ENCODE data around the gene FTHL17.

FTHL17 gene
- 0 reads per million in 2 donors for total RNA-seq

DNA sequence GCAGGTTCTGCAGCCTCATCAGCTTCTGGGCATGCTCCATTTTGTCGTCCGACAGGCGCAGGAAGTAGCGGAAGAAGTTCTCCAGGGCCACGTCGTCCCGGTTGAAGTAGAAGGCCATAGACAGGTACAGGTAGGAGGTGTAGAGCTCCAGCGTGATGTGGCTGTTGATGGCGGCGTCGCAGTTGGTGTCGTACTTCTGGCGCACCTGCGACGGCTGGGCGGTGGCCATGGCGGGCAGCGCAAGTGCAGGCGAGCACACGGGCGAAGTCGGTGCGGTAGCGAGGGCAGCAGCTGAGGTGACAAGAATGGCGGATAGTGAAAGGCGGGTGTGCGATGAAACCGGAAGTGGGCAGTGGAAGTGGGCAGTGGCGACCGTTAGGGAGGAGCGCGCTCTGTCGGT, at the start of gene FTHL17:
Gene FTHL17, minus strand, starts transcription at position 317 of the 400 bp plus-strand sequence. Its CDS starts 88 bp downstream, at position 229.
- DNase-seq, result no peak

DNA sequence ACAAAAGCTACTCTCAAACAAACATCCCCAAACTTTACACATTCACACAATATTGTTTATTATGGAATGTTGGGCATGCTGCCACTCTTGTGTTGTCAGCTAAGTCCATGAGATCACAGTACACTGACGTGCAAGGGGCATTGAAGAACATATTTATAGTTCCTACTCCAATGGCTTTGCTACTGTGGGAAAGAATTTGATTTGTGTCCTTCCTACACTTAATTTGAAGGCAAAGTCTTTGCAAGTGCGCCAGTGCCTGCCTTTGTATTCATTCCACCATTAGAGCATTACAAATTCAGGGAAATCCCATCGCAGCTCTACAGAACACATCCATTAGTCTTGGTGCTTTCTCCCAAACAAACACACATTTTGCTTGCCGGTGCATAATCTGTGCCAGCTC, 45.4 kb upstream of the FTHL17 start:
- DNase-seq, result no peak

DNA sequence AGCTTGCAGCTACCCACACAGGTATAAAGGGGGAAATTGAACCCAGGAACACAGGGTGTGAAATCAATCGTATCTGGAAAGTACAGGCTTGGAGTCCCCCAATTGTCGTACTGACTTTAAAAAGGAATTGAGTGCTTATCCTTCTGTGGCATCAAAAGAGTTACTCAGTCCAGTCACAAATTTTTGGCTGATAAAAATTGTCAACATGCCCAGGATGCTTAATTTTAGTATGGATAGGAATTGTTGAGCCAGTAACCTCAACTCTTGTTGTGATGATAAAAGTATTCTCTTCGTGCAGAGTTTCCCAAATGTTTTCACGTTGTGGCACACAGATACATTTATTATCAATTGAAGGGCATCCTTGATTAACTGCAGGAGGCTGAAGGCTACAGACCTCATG, 43.6 kb upstream of the FTHL17 start:
- no peak for DNase-seq

DNA sequence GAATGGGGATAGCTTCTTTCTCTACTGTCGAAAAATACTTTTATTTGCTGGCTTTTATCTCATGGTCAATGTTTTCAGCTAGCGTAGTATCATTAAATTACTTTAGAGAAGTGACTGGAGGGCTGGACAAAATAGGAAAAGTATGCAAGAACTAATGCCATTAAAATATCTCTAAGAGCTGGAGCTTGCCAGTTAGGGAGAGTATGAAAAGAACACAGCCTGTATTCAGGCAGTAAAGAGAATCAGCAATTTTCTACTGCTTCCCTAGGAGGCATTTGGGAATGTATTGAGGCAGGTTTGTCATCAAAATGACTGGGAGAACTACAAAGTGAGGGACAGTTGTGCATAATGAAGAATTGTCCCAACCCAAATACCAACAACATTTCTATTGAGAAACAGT, 43.0 kb upstream of the FTHL17 start:
- DNase-seq, result no peak

DNA sequence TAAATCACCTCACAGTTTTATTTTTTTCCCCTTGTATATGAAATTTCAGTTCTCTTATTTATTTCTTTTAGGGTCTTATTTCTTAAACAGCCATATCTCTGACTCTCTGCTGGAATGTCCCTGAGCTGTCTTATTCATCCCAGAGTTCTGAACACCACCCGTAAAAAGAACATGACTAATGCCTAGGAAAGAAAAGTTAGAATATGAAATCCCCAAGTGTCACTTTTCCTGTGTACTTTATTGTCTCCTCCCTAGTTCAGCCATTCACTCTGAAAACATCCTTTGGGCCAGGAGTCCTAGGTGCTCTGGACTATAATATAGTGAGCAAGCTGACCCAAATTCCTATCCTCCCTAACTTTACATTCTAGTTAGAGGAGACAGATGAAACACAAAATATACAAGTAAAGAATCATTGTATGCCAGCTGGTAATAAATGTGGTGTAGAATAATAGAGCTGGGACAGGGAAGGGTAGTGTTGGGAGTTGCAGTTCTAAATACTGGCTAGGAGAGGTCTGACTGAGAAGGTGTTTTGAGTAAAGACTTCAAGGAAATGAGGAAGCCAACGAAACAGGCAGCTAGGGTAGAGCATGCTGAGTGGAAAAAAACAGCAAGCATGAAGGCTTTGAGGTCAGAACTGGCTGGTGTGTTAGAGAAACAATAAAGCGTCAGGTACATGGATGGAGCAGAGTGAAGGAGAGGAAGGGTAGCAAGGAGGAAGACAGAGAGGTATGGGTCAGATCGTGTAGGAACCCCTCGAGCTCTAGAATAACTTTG, 40.6 kb upstream of the FTHL17 start:
- no peak for DNase-seq

DNA sequence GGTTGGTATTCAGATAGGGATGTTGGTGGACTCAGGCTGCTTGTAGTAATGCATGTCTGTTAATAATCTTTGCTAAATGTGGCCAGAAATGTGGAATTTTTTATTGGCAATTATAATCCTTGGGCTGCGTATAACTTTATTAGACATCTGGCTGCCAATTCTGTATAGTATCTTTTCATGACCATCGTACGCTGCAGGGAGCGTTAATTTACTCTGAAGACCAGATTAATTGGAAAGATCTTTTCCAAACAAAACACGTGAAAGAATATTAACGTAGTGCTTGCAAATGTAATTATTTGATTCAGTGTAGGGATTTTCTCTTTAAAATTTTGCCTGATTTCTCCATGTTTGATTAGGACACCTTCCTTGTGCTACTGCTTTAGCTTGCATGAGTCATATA, 38.8 kb upstream of the FTHL17 start:
- no peak for DNase-seq

DNA sequence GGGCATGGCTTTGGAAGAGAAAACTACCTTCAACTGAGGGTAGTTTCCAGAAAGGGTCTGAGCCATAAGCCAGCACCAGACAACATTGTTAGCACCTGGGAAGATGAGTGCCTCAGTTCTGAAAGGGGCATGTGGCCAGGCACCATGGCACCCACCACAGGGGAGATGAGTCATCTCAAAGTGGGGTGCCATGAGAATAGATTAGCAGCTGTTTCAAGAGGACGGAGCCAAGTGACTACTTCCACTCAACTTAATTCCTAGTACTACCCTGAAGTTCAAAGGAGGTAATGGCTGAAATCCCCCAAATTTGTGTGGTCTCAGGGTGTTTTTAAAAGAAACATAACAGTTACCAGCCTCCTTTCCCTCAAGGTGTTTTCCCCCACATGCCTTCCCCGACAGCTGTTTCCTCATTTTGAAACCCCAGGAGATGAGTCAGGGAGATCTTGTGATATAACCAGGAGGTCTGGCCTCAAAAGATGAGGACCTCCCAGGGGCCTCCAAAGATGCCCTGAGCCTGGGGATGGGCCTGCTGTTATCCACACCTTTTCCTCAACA, 27.8 kb upstream of the FTHL17 start:
- no peak for DNase-seq

DNA sequence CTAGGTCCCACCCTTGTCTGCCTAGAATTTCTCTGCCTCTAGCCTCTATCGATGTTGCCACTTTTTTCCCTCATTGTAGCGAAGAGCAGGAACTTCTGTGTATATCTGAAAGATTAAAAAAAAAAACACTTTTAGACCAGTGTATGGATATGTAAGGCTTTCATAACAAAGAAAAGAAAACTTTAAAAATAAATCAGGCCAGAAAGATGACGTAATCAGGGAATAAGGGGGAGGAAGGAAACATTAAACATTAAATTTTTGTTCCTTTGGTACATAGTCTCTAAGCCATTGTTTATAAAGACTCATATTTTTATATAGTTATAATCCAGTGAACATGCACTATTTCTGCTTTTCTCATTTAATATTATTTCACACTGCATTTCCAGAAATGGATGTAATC, 26.2 kb upstream of the FTHL17 start:
- DNase-seq, result no peak

DNA sequence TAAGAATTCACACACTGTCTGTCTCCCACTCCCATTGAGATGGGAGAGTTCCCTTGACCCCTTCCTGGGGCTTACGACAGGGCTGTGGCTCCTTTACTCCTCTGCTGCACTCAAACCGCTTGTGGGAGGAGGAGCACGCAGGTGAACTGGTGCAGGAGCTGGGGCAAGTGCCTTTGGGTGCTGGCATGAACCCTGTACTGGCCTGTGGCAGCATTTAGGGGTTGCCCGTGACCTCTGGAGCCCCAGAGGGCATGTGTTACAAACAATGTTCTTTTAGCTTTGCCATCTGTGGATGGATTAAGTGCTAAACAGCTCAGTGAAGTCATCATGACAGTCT, 21.8 kb upstream of the FTHL17 start:
- no peak for DNase-seq

DNA sequence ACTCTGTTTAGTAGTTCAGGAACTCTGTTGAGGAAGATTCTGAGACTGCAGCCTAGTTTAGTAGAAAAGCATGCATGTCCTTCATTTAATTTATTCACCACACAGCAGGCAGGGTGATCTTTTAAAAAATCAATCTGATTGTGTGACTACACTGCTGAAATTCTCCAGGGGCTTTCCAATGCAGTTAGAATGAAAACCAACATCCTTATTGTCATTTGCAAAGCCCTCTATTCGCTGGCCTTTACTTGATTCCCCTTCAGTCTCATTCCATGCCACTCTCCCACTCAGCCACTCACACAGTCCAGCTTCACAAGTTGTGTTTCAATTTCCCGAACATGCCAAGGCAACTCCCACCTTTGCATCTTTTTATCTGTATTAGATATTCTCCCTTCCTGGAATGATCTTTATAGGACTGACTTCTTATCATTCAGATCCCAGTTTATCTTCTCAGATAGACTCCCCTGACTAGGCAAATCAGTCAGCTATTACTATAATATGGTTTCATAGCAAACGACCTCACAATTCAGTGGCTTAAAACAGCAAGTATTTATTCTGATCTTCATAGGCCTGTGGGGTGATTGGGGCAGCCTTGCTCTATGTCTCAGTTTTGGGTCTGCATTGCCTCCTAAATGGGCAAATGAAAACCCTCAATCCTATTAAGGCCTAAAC, 21.3 kb upstream of the FTHL17 start:
- no peak for DNase-seq

DNA sequence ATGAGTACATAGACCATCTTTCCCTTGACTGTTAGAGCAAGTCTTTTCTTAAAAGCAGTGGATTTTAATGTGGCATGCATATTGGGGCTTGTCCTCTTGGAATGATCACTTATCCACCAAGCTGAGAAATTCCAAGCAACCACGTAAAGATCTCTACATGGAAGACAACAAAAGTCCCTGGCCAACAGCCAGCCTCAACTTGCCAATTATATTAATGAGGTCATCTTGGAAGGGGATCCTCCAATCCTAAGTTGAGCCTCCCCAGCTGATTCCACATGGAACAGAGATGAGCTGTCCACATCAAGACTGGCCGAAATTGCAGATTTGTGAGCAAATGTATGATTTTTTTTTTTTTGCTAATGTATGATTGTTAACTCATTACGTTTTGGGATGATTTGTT, 20.6 kb upstream of the FTHL17 start:
- DNase-seq, result no peak

DNA sequence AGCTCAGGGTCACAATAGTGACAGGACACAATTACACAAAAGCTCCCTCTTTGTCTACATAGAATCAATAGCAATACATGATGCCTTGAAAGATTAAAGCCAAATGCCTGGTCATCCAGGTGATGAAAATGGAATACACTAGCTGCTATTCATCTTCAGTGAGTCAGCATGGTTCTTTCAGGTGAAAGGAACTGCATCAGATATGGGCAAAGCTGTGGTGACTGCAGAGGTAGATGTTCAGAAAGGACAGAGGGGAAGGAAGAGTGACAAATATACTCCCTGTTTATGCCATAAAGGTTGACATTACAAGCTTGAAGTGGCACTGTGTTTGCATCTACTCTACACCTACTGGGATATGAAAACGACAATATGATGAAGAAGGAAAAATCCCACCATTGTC, 20.0 kb upstream of the FTHL17 start:
- no peak for DNase-seq

DNA sequence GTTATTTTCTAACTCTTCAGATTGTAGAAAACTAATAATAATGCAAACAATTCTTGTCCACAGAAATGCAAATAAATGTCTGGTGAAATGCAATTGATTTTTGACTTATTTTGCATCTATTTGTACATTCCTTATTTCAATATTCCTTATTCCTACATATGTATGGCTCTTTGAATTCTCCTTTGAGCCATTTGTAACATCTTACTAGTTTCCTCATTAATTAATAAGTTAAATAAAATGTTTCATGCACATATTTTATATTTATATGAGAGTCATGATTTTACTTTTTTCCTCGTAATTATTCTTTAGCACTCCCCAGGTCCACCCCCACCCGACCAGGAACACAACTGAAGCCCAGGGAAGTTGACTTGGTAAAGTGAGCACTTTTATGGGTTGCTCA, 2.7 kb upstream of the FTHL17 start:
- no peak for DNase-seq

DNA sequence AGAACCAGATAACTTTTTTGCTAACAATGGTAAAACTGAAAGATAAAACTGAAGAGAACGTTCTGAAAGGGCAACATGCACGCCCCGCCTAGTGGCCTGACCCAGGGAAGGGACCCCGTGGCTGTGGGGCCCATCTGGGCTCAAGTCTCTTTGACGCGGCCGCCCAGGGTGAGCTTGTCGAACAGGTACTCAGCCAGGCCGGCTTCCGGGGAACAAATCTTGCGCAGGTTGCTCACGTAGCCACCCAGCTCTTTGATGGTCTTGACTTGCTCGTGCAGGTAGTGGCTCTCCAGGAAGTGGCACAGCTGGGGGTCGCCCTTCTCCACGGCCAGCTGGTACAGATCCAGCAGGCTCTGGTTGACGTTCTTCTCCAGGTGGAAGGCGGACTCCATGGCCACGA, 579 bp downstream of the FTHL17 start:
- no peak for DNase-seq

DNA sequence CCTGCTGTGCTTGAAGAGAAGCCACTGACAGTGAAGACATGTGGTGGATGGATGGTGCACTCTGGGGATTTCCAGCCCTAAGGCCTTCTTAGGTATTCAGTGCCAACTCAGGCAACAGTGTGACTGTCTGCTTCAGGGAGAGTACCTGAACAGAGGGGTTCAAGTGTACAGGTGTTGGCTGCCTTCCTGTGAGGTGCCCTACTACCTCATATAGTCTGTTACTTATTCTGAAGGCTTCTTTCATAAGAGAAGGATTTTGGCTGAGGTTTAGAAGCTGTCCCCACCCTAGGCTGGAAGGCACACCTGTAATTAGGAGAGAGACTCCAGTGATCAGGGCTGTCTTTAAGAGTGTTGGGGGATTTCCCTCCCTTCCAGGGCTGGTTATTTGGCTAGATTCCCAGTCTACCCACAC, 1.8 kb downstream of the FTHL17 start:
- DNase-seq, result no peak

DNA sequence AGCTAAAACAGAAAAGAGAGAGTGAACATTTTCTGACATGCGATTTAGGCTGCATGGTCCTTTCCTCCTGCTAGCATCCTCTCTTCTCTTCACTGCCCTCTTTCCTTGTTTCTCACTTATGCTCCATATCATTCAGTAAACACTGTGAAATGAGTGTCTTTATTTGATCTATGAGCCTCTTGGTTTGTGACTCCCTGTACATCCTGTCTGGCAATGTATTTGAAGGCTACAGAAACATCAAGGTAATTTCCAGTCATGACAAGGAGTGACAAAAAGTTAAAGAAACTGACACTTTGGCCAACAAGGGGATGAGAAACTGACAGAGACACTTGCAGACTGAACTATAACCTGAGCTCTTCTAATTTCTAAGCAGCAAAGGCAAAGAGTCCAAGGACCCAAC, 8.7 kb downstream of the FTHL17 start:
- DNase-seq, result no peak

DNA sequence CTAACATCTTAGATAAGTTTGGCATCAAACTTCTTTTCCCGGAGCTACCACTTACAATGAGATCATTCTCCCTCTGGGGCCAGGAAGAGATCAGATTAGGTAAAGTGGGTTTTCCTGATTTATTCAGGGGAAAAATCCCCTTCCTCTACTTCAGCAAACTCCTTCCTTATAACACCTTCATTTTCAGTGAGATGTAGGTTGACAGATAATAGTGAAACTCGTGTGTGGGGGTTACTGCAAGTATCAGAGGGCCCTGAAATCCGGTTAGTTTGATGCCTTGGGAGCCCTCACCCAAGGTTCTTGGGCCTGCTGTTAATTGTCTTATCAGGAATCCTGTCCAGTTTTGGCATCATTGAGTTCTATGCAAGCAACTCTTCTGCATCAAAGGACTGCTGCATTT, 10.8 kb downstream of the FTHL17 start:
- DNase-seq, result no peak

DNA sequence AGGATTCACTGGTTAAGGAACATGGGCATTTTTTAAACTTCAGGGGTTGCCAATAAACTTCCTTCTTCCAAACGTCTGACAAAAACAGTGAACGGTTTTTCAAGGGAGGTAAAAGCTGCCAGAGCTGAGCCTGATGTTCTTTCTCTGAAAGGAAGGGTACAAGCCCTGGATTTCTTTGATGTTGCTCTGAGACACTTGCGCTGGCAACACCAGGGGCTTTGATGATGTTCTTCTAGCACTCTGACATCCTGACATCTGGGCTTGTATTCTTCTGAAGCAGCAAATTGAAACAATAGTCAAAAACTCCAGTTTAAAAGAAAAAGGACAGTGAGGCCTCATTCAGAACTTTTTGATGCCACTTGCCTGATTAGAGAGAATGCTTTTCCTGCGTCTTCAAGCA, 11.8 kb downstream of the FTHL17 start:
- no peak for DNase-seq

DNA sequence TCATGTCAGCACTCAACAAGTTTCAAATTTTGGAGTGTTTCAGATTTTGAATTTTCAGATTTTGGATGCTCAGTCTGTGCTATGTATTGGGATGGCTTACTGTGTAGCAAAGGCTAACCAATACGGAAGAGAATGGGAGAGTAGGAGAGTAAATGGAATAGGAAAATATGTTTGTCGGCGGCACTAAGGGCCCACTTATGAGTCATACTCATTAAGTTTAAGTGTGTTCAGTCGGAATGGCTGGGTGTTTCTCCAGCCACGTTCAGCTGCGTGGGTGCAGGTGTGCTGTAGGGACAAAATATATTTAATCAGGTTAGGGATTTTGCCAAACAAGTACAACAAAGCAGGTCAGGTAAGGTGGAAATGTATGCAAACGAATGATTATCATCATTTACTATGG, 13.6 kb downstream of the FTHL17 start:
- DNase-seq, result no peak

DNA sequence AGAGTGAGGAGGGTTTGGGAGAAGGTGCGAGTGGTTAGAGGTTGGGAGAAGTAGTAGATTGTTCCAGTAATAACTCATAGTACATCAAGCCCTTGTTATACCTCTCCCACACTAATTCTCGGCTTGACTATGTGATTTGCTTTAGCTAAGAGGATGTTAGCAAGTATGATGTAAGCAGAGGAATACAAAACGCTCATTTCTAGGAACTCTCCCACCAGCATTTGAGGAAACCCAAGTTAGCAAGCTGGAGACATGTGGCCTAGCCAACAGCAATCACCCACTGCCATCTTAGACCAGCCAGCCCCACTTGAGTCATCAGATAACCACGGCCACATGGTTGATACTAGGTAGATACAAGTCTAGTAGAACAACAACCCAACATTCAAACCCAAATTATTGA, 14.2 kb downstream of the FTHL17 start:
- no peak for DNase-seq

DNA sequence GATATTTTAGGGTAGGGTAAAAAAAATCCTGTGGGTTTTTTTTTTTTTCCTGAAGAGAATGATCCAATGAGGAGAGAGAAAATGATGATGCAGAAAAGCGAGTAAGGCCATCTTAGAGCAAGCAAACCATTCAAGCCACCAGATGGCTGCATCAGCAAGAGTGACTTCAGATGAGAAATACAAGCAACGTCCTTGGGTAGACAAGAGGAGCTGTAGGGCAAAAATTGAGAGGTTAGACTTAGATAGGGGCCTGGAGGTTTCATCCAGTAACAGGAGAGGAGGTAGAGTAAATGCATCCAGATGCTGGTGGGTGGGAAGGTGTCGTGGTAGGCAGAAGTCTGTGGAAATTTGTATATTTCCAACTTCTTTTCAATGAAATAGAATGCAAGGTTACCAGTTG, 14.6 kb downstream of the FTHL17 start:
- no peak for DNase-seq

DNA sequence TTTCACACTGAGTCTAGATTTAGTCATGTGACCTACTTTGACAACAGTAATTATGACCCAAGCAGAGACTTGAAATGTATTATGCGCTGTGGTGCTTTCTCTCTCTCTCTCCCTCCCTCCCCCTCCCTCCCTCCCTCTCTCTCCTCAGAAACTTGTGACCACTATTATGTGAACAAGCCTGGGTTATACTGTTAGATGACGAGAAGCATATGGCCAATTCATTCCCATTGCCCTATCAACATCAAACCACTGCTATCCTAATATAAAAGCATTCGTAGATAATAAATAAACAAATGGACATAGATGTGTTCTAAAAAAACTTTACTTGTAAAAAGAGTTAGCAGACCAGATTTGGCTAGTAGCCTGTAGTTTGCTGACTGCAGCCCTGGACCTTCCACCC, 18.2 kb downstream of the FTHL17 start:
- DNase-seq, result no peak

DNA sequence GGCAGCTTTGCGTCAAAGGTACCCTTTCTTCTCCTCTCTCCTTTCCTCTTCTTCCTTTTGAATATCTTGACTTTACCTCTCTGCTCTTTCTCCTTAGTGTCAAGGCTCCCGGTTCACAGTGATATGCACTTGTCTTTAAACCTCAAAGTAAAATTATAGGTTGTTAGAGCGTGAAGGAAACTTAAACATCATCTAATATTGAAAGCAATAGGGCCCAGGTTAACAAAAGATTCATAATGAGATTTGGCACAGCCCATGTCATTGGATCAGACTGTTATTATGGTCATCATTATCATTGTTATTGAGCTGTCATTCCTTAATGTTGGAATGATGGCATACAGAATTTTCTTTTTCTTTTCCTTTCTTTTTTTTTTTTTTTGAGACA, 32.5 kb downstream of the FTHL17 start:
- no peak for DNase-seq

DNA sequence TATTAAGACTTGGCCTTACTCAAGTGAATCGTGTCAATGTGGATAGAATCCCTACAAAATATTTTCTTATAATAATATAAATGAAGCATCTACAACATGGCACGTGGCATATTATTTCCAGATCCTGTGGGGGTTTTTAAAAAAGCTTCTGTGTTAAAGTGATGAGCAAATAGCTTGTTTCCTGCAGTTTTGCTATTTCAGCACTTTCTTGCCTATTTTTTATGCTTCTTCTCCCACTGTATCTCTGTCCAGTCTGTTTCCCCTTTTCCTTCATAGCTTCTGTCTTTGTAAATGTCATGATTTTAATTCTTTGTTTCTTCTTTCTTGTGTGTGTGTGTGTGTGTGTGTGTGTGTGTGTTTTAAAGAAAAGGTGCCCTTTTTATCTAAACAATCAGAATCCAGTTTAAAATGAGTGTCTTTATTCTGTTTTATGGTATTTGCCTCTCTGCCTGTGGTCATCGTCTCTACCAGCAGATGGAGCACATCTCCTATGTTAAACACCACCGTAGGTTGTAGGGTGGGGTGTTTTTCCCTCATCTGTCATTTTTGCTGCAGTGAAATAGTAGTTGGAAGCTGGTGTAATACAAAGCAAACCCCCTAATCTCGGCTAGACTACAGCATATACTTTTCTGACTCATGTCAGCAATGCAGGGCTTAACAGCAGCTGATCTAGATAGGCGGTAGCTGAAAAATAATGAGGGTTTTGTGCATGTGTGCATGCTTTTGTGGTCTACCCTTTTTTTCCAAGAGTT, 33.1 kb downstream of the FTHL17 start:
- DNase-seq, result no peak
